ENCODE results near the gene NOP10.

- TF ChIP-seq GATA2 (IDR thresholded peaks at IDR 0.05; ENCODE audit: low read depth, low read length) (no peak), GATA3 (IDR thresholded peaks at IDR 0.05; ENCODE audit: low read depth, low read length) (no peak)
Observed at GRCh38 chr15:34348735-34349300, 5.9 kb upstream of the NOP10 start.
